ENCODE results near the gene CRISPLD2. TPM values are rescaled to one million over a fixed set of nuclear protein-coding genes. Genes with fewer than 3 reads are reported as not detected.
A peak's percentile ranks its signal among the peaks of the same experiment; 100 is the strongest.

The CRISPLD2 gene
- total and polyA plus RNA-seq, 2 donors (not counting 1 experiment from before 2014, with no cell fraction given) = 37.0 to 96.2 TPM

DNA sequence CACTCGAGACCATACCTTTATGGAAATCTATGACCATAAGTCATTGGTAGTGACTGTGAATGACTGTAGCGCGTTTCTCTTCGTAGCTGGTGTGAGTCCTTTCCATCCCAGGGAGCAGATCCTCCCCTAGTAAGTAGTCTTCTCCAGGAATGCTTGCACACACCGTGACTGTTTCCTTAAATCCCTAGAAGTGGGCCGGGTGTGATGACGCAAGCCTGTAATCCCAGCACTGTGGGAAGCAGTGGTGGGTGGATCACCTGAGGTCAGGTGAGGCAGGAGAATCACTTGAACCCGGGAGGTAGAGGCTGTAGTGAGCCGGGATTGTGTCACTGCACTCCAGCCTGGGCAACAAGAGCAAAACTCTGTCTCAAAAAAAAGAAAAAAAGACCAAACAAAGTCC is 70.6 kb downstream of the CRISPLD2 start:
- no peaks in the 10 kb centered on the region for H4K20me1 ChIP-seq (ENCODE audit: control insufficient read depth, extremely low read depth, insufficient read depth, low read length)
- H3K9ac ChIP-seq (ENCODE audit: insufficient read depth, low read length) = no peak overlapping the region
- H3K27ac ChIP-seq (ENCODE audit: insufficient read depth, low read length) = no peak overlapping the region
- H3K9me3 ChIP-seq (ENCODE audit: control insufficient read depth, insufficient read depth, low read depth, low read length) = no peaks in the 10 kb centered on the region
- no peak overlapping the region for H3K4me3 ChIP-seq (replicated peaks in 1 of 4; ENCODE audit: control extremely low read depth in 1 of 4, insufficient read depth in 1 of 4, low read depth in 3 of 4, low read length in 4 of 4)
- TF ChIP-seq CTCF (conservative IDR thresholded peaks at IDR 0.05 in 1 of 2, IDR thresholded peaks at IDR 0.05 in 1 of 2; ENCODE audit: low read depth in 1 of 2, low read length in 2 of 2) = no peak
- TF ChIP-seq EZH2 (IDR thresholded peaks at IDR 0.05; ENCODE audit: low read length, missing control alignments) = no peak
- no peak for DNase-seq (ENCODE audit: low read depth in 2 of 2)
- no peaks in the 10 kb centered on the region for H3K27me3 ChIP-seq (ENCODE audit: control insufficient read depth, insufficient read depth, low read length)
- no peaks in the 10 kb centered on the region for H3K79me2 ChIP-seq (ENCODE audit: control insufficient read depth, insufficient read depth, low read length)
- peaks cover 8% of the 10 kb centered on the region for H3K4me1 ChIP-seq (ENCODE audit: control insufficient read depth, extremely low read depth, insufficient read depth, low read length)
- no peak overlapping the region for H2AFZ ChIP-seq (ENCODE audit: low read length)
- no peak overlapping the region for H3K4me2 ChIP-seq (ENCODE audit: extremely low read depth, insufficient read depth, low read length)
- H3K36me3 ChIP-seq (ENCODE audit: control insufficient read depth, insufficient read depth, low read length) = peaks cover 1% of the 10 kb centered on the region

DNA sequence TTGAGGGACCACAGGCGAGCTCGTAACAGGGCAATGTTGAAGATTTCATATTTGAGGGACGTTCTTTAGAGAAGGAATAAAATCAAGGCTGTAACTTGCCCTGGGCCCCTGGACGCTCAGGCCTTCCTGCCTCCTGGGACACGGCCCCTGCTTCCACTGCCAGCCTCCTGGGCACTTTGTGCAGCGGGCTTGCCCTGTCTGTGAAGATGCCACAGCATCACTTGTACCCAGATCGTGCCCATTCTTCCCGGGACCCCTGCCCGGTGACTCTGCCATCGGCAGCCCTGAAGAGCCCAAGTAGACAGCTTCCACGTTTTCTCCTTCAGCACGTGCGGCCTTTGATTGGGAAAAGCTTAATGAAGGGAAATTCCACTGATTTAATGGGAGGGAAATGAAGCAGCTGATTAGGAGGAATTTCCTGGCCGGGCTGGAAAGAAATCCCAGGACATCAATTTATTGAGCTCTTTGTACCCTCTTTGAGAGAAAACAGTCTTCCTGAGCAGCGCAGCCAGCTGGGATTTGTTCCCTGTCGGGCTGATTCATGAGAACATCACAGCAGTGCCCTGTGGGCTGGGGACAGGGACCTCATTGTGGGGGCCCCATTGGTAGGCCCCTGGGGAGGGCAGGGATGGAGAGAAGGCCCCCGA is 71.5 kb downstream of the CRISPLD2 start:
- H3K9me3 ChIP-seq (ENCODE audit: control insufficient read depth, insufficient read depth, low read depth, low read length) = no peaks in the 10 kb centered on the region
- peak overlapping the region; percentile 34 for H3K9ac ChIP-seq (ENCODE audit: insufficient read depth, low read length)
- peaks cover 8% of the 10 kb centered on the region for H3K4me1 ChIP-seq (ENCODE audit: control insufficient read depth, extremely low read depth, insufficient read depth, low read length)
- no peak for DNase-seq (ENCODE audit: low read depth in 2 of 2)
- TF ChIP-seq CTCF (conservative IDR thresholded peaks at IDR 0.05 in 1 of 2, IDR thresholded peaks at IDR 0.05 in 1 of 2; ENCODE audit: low read depth in 1 of 2, low read length in 2 of 2) (no peak), EZH2 (IDR thresholded peaks at IDR 0.05; ENCODE audit: low read length, missing control alignments) (no peak)
- no peak overlapping the region for H3K4me2 ChIP-seq (ENCODE audit: extremely low read depth, insufficient read depth, low read length)
- H3K27me3 ChIP-seq (ENCODE audit: control insufficient read depth, insufficient read depth, low read length) = no peaks in the 10 kb centered on the region
- peaks cover 1% of the 10 kb centered on the region for H3K36me3 ChIP-seq (ENCODE audit: control insufficient read depth, insufficient read depth, low read length)
- H4K20me1 ChIP-seq (ENCODE audit: control insufficient read depth, extremely low read depth, insufficient read depth, low read length) = no peaks in the 10 kb centered on the region
- no peak overlapping the region for H3K4me3 ChIP-seq (replicated peaks in 1 of 4; ENCODE audit: control extremely low read depth in 1 of 4, insufficient read depth in 1 of 4, low read depth in 3 of 4, low read length in 4 of 4)
- H3K79me2 ChIP-seq (ENCODE audit: control insufficient read depth, insufficient read depth, low read length) = no peaks in the 10 kb centered on the region
- H3K27ac ChIP-seq (ENCODE audit: insufficient read depth, low read length) = peak overlapping the region; percentile 36
- no peak overlapping the region for H2AFZ ChIP-seq (ENCODE audit: low read length)

DNA sequence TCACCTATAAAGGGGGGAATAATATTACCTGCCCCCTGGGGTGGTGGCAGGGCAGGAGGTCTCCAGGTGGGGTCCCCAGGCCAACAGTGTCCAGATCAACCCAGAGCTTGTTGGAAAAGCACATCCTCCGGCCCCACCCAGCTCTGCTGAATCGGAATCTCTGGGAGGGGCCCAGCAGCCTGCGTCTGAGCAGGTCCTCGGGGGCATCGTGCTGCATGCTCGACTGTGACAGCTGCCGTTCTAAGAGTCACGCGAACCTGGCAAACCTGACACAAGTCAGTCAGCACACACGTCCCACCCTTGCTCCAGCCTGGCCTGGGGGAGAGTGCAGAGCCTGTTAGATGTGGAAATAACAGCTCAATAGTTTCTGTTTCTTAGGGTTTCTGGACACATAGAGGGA is 72.3 kb downstream of the CRISPLD2 start:
- H3K27ac ChIP-seq (ENCODE audit: insufficient read depth, low read length) = no peak overlapping the region
- H3K4me3 ChIP-seq (replicated peaks in 1 of 4; ENCODE audit: control extremely low read depth in 1 of 4, insufficient read depth in 1 of 4, low read depth in 3 of 4, low read length in 4 of 4) = no peak overlapping the region
- H3K79me2 ChIP-seq (ENCODE audit: control insufficient read depth, insufficient read depth, low read length) = no peaks in the 10 kb centered on the region
- TF ChIP-seq EZH2 (IDR thresholded peaks at IDR 0.05; ENCODE audit: low read length, missing control alignments) (no peak), CTCF (conservative IDR thresholded peaks at IDR 0.05 in 1 of 2, IDR thresholded peaks at IDR 0.05 in 1 of 2; ENCODE audit: low read depth in 1 of 2, low read length in 2 of 2) (no peak)
- H3K4me2 ChIP-seq (ENCODE audit: extremely low read depth, insufficient read depth, low read length) = no peak overlapping the region
- H3K9ac ChIP-seq (ENCODE audit: insufficient read depth, low read length) = no peak overlapping the region
- peaks cover 1% of the 10 kb centered on the region for H3K36me3 ChIP-seq (ENCODE audit: control insufficient read depth, insufficient read depth, low read length)
- no peaks in the 10 kb centered on the region for H3K9me3 ChIP-seq (ENCODE audit: control insufficient read depth, insufficient read depth, low read depth, low read length)
- DNase-seq (ENCODE audit: low read depth in 2 of 2) = no peak
- no peaks in the 10 kb centered on the region for H3K27me3 ChIP-seq (ENCODE audit: control insufficient read depth, insufficient read depth, low read length)
- no peak overlapping the region for H2AFZ ChIP-seq (ENCODE audit: low read length)
- no peaks in the 10 kb centered on the region for H4K20me1 ChIP-seq (ENCODE audit: control insufficient read depth, extremely low read depth, insufficient read depth, low read length)
- H3K4me1 ChIP-seq (ENCODE audit: control insufficient read depth, extremely low read depth, insufficient read depth, low read length) = peaks cover 8% of the 10 kb centered on the region
